Astrocyte of the spinal cord (primary cell): ENCODE data around the gene HEBP1.

ENCODE experiments used
- DNase-seq: peaks from one replicate; pipeline ENCODE4 v3.0.0; 2011; ENCODE audit warnings: low read depth, low spot score
- H3K4me3 ChIP-seq: 2 replicates; pipeline ENCODE4 v1.5.1; 2011; ENCODE audit warnings: low read depth, mild to moderate bottlenecking, low read length, moderate library complexity
- CTCF ChIP-seq: IDR thresholded peaks from 2 replicates; pipeline ENCODE4 v1.5.1; 2012; ENCODE audit warnings: low read depth, mild to moderate bottlenecking, low read length, inconsistent platforms
- in situ Hi-C: cut with HindIII; loops from 2 replicates; pipeline ENCODE4 v1.10.0; 2017; ENCODE audit warnings: low sequenced_read_pairs

The HEBP1 gene

GRCh38 chr12:12938541-12938940 is 61.5 kb downstream of the HEBP1 start:
- H3K4me3 ChIP-seq, result no peak overlapping the region
- no peak for TF ChIP-seq CTCF
- in situ Hi-C loops, result no loop called here
- no peak for DNase-seq

- no peak for TF ChIP-seq CTCF
- no peak for DNase-seq
- H3K4me3 ChIP-seq, result no peak overlapping the region
- in situ Hi-C loops, result no loop called here
These were observed 63.0 kb downstream of the HEBP1 start for GRCh38 chr12:12936983-12937491.

GRCh38 chr12:12934556-12934955 is 65.5 kb downstream of the HEBP1 start:
- no peak for TF ChIP-seq CTCF
- in situ Hi-C loops, result no loop called here
- DNase-seq, result no peak

GRCh38 chr12:12933742-12934141 is 66.3 kb downstream of the HEBP1 start:
- H3K4me3 ChIP-seq, result no peak overlapping the region
- no peak for TF ChIP-seq CTCF
- in situ Hi-C loops, result no loop called here
- no peak for DNase-seq

More at GRCh38 chr12:12934556-12934955, 65.5 kb downstream of the HEBP1 start:
- H3K4me3 ChIP-seq, result no peak overlapping the region

GRCh38 chr12:12930633-12931219 is 69.3 kb downstream of the HEBP1 start:
- in situ Hi-C loops, result no loop called here
- DNase-seq, result no peak
- no peak for TF ChIP-seq CTCF
- H3K4me3 ChIP-seq, result no peak overlapping the region

- no peak for DNase-seq
- in situ Hi-C loops, result no loop called here
- no peak overlapping the region for H3K4me3 ChIP-seq
- no peak for TF ChIP-seq CTCF
These were observed 70.4 kb downstream of the HEBP1 start for GRCh38 chr12:12929696-12930095.
